DOHH2 (cell line): ENCODE measurements around the gene MYF6.

Source experiments
- EZH2phosphoT487 ChIP-seq: fragments of 200-600 bp; sonication (generic); IDR thresholded peaks from 2 replicates; pipeline ENCODE4 v1.6.1; 2017; ENCODE audit warnings: borderline replicate concordance, mild to moderate bottlenecking, antibody characterized with exemption, low read length, moderate library complexity, mixed read lengths
- TF ChIP-seq, protein P1 (sequence below): fragments of 200-600 bp; sonication (generic); IDR thresholded peaks from one replicate; pipeline ENCODE4 v1.5.1; 2014; ENCODE audit warnings: antibody characterized with exemption, mild to moderate bottlenecking, low read depth, low read length; ENCODE audit not compliant: poor library complexity, severe bottlenecking

DNA sequence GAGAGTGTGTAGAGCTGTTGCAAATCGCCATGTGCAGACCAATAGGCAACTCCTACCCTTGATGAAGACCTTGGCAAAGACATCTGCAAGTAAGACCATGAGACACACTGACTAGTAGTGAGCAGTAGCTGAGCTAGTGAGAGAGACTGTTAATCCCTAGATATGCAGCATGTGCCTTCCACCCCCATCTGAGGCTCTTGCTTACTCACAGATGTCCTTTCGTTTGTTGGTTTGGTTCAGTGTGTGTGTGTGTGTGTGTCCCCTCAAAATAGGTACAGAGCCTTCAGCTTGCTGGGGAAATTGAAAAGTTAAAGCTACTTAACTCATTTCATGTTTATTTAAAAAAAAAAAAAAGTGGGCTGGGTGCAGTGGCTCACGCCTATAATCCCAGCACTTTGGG, 46.8 kb downstream of the MYF6 start:
- TF ChIP-seq, protein P1, sequence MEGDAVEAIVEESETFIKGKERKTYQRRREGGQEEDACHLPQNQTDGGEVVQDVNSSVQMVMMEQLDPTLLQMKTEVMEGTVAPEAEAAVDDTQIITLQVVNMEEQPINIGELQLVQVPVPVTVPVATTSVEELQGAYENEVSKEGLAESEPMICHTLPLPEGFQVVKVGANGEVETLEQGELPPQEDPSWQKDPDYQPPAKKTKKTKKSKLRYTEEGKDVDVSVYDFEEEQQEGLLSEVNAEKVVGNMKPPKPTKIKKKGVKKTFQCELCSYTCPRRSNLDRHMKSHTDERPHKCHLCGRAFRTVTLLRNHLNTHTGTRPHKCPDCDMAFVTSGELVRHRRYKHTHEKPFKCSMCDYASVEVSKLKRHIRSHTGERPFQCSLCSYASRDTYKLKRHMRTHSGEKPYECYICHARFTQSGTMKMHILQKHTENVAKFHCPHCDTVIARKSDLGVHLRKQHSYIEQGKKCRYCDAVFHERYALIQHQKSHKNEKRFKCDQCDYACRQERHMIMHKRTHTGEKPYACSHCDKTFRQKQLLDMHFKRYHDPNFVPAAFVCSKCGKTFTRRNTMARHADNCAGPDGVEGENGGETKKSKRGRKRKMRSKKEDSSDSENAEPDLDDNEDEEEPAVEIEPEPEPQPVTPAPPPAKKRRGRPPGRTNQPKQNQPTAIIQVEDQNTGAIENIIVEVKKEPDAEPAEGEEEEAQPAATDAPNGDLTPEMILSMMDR, result no peak
- no peak for TF ChIP-seq EZH2phosphoT487
